Activated CD4-positive, CD25-positive, alpha-beta regulatory T cell (primary cell): Measurements from ENCODE around the gene WNT4.

Experiments used
- DNase-seq, 4 experiments: peaks; one replicate each; lab custom pipeline; 2025; lab: John Stamatoyannopoulos, UW

WNT4 gene

GRCh38 chr1:22143065-22144033, at the start of gene WNT4:
TSS of gene WNT4 (minus strand) at chr1:22143097. CDS start at chr1:22142922, 175 bp downstream.
- no peak for DNase-seq

- DNase-seq: no peak
Observed at GRCh38 chr1:22190731-22191130, 47.8 kb upstream of the WNT4 start.

GRCh38 chr1:22190251-22190650, 47.4 kb upstream of the WNT4 start:
- no peak for DNase-seq

GRCh38 chr1:22189619-22190018, 46.7 kb upstream of the WNT4 start:
- DNase-seq: no peak

- DNase-seq: no peak
Observed at GRCh38 chr1:22188914-22189313, 46.0 kb upstream of the WNT4 start.

GRCh38 chr1:22188436-22188835, 45.5 kb upstream of the WNT4 start:
- no peak for DNase-seq

- no peak for DNase-seq
Observed at GRCh38 chr1:22186311-22186710, 43.4 kb upstream of the WNT4 start.

- no peak for DNase-seq
Observed at GRCh38 chr1:22184892-22185612, 42.2 kb upstream of the WNT4 start.

- DNase-seq: no peak
Observed at GRCh38 chr1:22184454-22184853, 41.6 kb upstream of the WNT4 start.

GRCh38 chr1:22182715-22183114, 39.8 kb upstream of the WNT4 start:
- no peak for DNase-seq

GRCh38 chr1:22179197-22179803, 36.4 kb upstream of the WNT4 start:
- DNase-seq: no peak

- DNase-seq: no peak
Observed at GRCh38 chr1:22177354-22178003, 34.6 kb upstream of the WNT4 start.

- DNase-seq: no peak
Observed at GRCh38 chr1:22176258-22176657, 33.4 kb upstream of the WNT4 start.

GRCh38 chr1:22174446-22175220, 31.7 kb upstream of the WNT4 start:
- DNase-seq: no peak

- DNase-seq: no peak
Observed at GRCh38 chr1:22171951-22172715, 29.2 kb upstream of the WNT4 start.

- no peak for DNase-seq
Observed at GRCh38 chr1:22169816-22170215, 26.9 kb upstream of the WNT4 start.

- DNase-seq: no peak
Observed at GRCh38 chr1:22168412-22168973, 25.6 kb upstream of the WNT4 start.

- no peak for DNase-seq
Observed at GRCh38 chr1:22166439-22166838, 23.5 kb upstream of the WNT4 start.

- no peak for DNase-seq
Observed at GRCh38 chr1:22164841-22165808, 22.2 kb upstream of the WNT4 start.
